ENCODE data around the gene ABCG1.

The ABCG1 gene

DNA sequence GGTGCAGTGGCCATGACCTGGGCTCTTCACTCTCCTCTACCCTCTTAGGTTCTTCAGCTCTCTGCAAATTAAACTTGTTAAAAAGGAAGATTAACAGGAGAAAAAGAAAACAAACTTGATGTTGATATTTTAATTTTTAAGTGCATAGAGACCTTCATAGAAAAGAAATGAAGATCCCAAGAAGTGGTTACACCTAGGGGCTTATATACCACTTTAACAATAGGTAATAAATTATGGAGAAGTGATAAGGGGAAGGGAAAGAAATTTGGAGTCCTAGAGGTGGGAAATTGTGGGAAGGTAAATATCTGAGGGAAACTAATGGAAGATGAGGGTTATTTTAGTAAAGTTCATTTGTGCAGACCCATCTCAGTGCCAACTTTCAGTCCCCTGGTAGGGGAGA lies 112.7 kb downstream of the ABCG1 start:
- no peak overlapping the region for H3K27ac ChIP-seq
- no peak overlapping the region for H3K4me3 ChIP-seq

DNA sequence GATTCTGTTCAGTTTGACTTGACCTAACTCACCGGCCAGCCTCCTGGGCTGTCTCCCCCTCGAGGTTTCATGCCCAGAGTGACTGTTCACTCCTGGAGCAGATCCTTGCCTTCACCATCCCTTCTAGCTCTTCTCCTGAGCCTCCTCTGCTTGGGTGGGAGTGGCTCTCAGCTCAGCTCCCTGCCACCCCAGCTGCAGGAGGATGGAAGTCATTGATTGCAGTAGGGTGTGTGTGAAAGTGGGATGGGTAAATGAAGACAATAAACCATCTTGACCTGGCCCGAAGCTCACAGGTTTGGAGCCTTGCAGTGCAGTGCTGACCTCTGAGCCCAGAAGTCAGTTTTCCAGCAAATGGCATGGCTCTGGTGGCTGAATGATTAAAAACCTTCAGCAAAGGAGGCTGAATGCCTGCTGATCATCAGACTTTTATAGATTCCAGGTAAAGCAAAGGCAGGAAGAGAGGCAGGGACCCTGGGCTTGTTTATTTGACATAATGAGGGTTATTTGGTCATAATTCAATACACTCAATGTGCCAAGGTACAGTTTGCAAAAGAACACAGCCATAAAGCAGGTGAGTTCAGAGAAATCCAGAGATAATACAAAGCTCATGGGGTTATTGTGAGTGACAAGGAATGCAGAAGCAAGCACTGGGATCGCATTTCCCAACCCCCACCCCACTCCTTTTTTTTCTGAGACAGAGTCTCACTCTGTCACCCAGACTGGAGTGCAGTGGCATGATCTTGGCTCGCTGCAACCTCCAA lies 113.8 kb downstream of the ABCG1 start:
- H3K4me3 ChIP-seq, result no peak overlapping the region
- H3K27ac ChIP-seq, result no peak overlapping the region

DNA sequence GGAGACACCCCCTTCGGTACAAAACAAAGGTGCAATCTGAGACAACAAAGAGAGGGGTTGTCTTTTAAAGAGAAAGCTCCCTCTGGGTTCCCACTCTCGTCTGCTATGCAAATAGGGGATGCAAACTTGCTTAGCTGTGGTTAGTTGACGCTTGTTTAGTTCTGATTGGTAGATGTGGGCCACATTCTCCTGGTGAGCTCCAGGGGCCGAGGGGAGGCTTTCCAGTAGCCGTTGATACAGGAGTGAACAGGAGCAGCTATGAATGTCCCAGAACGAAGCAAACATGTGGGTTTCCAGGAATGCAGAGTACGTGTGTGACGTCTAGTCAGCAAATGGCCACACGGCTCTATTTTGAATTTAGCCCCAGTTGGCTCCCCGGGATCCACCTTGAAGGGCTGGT lies 117.1 kb downstream of the ABCG1 start:
- H3K27ac ChIP-seq, result no peak overlapping the region
- H3K4me3 ChIP-seq, result no peak overlapping the region

DNA sequence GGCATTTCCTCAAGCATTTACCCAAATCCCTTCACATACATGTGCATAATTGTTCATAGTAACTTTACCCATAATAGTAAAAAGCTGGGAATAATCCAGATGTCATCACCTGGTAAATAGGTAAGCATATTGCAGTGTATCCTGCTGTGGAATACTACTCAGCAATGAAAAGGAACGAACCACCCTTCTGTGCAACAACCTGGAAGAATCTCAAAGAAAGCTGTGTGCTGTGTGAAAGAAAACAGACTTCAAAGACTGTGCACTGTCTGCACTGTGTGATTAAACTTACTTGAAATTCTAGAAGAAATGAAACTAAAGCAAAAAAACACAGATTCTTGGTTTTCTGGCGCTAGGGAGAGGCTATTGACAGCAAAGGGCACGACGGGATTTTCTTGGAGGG lies 118.3 kb downstream of the ABCG1 start:
- Histone ChIP-seq H3K4me3 (no peak overlapping the region), H3K27ac (no peak overlapping the region)

DNA sequence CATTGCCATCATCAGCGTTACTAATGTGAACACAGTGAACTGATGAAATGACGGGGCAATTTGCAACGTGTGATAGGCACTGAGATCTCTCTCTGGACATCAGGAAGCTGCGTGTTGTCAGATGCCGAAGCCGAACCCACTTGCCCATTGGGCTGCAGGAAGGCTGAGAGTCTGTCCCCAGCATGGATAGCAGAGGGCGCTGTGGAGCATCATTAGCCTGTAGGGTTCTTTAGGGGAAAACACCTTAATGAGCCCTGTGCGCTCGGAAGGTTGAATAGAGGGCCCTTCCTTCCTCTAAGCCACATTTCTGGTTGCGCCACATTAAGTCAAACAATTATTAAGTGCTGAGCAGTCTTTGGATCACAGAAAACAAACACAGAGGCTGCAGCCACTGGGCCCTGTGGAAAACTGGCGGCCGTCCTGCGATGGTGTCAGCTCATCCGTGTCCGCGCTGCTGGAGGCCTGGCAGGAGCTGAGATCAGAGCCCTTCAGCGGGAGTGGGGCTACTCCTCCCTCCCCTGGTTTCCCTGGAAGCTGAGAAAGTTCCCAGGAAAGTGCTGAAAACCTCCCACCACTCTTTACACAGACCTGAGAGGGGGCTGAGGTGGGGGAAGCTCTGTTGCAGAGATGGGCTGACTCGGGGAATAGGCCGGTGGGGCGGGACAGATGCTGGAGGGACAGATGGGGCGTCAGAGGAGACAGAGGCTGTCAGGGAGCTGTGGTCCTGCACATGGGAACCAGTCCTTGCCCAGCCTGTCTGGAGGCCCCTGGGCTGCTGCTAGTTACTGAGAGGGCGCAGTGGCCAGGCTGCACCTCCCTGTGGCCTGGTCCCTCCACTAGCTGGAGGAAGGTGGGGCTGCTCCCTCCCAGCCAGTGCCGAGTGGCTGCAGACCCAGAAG lies 119.1 kb downstream of the ABCG1 start:
- Histone ChIP-seq H3K27ac (no peak overlapping the region), H3K4me3 (no peak overlapping the region)

DNA sequence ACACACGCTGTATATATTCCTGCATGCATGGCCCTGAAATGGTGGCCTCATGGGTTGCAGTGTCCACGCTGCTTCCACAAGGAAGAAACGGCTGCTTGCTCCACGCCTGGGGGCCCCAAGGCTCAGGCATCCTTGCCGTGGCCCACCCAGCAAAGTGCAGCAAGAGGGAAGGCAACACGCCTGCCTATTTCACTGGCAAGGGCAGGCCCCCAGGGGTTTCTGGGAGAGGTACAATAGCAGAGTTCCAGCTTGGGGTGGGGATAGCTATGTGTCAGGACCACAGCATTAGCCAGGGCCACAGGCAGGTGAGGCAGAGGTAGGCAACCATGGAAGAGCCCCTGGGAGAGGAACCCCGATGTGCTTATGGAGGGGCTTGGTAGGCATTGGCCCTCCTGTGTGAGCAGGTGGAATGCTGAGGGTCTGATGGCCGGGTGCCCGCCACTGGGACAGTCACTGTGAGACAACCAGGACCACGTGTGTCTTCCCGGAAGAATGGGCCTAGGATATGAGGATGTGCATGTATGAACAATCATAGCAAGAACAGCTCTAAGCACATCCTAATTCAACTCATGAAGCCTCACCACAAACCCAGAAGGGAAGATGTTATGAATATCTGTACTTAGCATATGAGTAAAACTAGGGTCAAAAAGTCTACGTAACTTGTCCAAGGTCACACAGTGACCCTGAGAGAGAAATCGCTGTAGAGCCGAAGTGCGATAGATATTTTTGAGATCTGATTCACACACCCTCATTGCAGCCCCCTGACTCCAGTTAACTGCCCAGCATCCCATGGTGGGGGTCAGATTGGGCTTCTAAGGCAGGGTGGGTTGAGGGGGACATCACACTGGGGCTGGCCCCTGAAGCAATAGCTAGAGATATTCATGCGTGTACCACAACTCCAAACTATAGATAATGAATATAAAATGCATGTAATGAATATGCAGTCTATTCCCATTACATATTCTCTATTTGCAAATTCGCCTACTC lies 120.1 kb downstream of the ABCG1 start:
- H3K4me3 ChIP-seq, result no peak overlapping the region
- no peak overlapping the region for H3K27ac ChIP-seq

DNA sequence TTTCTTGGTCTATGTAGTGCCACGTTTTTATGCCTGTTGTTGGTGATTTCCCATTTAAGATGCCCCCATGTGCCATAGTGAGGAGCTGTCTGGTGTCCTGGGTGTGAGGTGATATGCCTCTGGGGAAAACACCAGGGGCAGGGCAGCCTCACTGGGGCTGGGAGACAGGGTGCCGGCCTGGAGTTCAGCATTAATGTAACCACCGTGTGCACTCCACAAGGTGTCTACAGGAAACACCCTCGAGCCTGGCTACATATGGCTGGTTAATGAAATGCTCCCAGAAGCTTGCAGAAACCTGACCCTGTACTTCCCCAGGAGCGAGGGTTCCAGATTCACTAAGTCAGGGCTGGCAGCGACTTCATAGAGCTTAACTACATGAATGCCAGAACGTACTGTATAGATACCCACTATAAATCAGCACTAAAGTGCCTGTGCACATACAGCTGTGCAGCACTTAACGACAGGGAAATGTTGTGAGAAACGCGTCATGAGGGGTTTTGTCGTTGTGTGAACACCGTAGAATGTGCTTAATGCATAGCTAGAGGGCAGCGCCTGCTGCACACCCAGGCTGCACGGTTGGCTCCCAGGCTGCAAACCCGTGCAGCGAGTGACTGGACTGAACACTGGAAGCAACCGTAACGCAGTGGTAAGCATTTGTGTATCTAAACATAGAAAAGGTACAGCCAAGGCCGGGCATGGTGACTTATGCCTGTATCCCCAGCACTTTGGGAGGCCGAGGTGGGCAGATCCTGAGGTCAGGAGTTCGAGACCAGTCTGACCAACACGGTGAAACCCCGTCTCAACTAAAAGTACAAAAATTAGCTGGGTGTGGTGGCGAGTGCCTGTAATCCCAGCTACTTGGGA lies 121.5 kb downstream of the ABCG1 start:
- Histone ChIP-seq H3K27ac (no peak overlapping the region), H3K4me3 (no peak overlapping the region)

DNA sequence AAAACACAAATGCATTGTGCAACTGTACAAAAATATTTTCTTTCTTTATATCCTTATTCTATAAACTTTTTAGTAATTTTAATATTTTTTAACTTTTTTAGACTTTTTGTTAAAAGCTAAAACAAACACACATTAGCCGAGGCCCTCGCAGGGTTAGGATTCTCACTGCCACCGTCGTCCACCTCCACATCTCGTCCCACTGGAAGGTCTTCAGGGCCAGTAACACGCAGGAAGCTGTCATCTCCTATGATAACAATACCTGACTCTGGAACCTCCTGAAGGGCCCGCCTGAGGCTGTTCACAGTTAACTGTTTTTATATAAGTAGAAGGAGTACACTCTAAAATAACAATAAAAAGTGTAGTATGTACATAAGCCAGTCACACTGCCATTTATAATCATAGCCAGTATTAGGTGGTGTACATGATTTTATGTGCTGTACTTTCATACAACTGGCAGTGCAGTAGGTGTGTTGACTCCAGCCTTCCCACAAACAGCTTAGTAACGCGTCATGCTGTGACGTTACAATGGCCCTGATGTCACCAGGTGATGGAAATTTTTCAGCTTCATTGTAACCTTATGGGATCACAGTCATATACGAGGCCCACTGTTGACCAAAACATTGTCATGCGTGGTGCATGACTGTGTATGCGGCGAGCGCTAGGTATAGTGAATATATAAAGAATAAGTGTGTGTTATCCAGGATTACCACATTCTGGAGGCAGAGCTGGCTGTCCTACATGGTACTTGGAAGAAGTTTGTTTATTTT lies 123.0 kb downstream of the ABCG1 start:
- Histone ChIP-seq H3K4me3 (no peak overlapping the region), H3K27ac (no peak overlapping the region)

DNA sequence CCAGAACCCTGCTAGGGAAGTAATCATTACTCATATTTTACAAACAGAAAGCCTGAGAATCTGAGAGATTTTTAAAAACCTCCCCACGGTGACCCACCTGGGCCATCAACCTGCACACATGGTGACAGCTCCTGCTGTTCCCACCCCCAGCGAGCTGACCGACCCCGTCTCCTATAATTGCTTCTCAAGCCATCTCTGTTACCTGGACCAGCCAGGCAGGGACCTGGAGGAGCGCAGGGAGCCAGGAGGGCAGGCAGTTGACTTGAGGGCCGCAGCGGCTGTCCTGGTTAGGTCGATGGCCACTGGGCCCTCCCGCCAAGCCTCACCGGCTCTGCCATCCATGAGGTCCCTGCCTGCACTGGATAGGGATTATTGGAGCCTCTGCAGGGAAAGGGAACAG lies 124.2 kb downstream of the ABCG1 start:
- Histone ChIP-seq H3K4me3 (no peak overlapping the region), H3K27ac (no peak overlapping the region)

DNA sequence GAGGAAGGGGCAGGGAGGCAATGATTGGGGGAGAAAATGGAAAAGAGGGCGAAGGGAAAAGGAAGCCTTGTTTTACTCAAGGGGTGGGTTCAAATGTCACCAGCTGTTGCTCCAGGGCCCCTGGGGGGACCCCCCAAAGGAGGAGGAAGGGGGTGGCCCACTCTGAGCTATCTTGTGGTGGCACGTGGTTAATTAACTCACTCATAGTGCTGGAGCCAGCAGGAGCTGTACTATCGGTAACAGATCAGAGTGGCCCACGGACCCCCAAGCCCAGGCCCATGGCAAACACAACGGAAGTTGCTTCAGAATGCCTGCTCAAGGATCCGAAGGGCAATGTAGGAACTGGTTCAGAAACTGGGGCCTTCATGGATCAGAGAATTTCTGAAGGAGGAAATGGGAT lies 124.6 kb downstream of the ABCG1 start:
- H3K4me3 ChIP-seq, result no peak overlapping the region
- no peak overlapping the region for H3K27ac ChIP-seq

DNA sequence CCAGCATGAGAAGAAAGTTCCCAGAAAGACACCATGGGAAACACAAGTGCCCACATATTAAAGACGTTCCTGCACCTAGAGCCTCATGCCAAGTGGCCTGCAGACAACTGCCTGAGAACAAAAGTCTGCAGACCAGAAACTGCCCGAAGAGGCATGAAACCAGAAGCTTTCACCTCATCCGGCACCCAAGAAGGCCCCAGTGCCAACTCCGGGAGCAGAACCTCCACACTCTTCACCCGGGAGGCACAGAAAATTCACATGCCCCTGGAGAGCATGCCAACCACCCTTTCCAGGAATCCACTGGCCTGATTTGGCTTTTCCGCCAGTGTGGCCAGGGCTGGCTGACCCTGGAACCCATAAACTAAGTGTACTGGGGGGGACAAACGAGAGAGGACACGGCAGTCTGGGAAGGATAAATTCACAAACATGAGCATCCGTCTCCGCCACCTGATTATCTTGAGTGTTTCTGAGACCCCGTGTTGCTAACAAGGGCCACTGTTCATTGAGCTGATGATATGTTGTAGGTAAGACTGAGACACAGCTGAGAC lies 125.1 kb downstream of the ABCG1 start:
- no peak overlapping the region for H3K27ac ChIP-seq
- no peak overlapping the region for H3K4me3 ChIP-seq

DNA sequence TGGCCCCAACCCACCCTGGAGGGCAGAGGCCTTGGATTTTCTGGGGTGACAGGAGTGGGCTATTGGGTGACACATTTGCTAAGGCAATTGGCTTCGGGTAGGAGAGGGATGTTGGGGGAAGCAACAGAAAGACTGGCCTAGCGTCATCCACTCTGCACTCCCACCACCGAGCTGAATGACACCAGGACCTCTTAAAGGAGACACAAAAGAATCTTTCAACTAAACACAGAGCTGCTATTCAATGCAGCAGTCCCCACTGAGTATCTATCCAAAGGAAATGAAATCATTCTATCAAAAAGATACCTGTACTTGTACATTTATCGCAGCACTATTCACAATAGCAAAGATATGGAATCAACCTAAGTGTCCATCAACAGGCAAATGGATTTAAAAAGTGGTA lies 125.7 kb downstream of the ABCG1 start:
- Histone ChIP-seq H3K4me3 (no peak overlapping the region), H3K27ac (no peak overlapping the region)

DNA sequence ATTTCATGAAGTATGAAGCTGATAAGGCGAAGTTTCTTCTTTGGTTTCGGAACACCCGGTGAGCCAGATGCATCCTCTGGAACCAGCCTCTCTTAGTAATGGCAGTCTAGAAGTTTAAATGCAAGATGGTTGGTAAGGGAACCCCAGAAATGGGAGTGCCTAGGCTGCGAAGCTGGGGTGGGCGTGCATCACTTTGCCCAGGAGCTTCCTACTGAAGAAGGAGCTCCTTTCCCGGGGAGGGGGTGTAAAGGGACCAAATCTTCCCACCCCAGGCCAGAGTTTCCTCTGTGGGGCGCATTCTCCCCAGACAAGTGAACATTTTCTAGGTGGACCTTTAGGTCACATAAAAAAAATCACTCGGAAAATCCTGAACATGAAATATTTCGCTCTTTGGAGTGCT lies 127.5 kb downstream of the ABCG1 start:
- no peak overlapping the region for H3K27ac ChIP-seq
- no peak overlapping the region for H3K4me3 ChIP-seq
